ENCODE results near the gene POTEJ.
"Not testable (repeated sequence)": the region's sequence is repeated elsewhere in the genome, so short reads cannot be mapped to it uniquely, and the experiment has no call there.

The POTEJ gene

GRCh38 chr2:130609002-130609920 is 2.0 kb upstream of the POTEJ start:
- H3K27me3 ChIP-seq (ENCODE audit: control insufficient read depth, insufficient read depth, low read length); H3K4me1 ChIP-seq (ENCODE audit: control insufficient read depth, insufficient read depth, low read length); H3K9ac ChIP-seq (ENCODE audit: low read depth, low read length); H3K9me3 ChIP-seq (replicated peaks; ENCODE audit: low read length); H3K4me3 ChIP-seq (ENCODE audit: low read length); H3K4me2 ChIP-seq (ENCODE audit: low read length); H3K36me3 ChIP-seq (ENCODE audit: insufficient read depth, low read length): not testable (repeated sequence)

- not testable (repeated sequence) for H3K27me3 ChIP-seq (ENCODE audit: control insufficient read depth, insufficient read depth, low read length); H3K9ac ChIP-seq (ENCODE audit: low read depth, low read length); H3K4me3 ChIP-seq (ENCODE audit: low read length); H3K9me3 ChIP-seq (replicated peaks; ENCODE audit: low read length); H3K4me1 ChIP-seq (ENCODE audit: control insufficient read depth, insufficient read depth, low read length); H3K4me2 ChIP-seq (ENCODE audit: low read length); H3K36me3 ChIP-seq (ENCODE audit: insufficient read depth, low read length)
Observed at GRCh38 chr2:130610486-130610885, 754 bp upstream of the POTEJ start.

GRCh38 chr2:130628784-130629475 is 17.7 kb downstream of the POTEJ start:
- not testable (repeated sequence) for H3K36me3 ChIP-seq (ENCODE audit: insufficient read depth, low read length); H3K9me3 ChIP-seq (replicated peaks; ENCODE audit: low read length); H3K4me1 ChIP-seq (ENCODE audit: control insufficient read depth, insufficient read depth, low read length); H3K4me3 ChIP-seq (ENCODE audit: low read length); H3K27me3 ChIP-seq (ENCODE audit: control insufficient read depth, insufficient read depth, low read length); H3K9ac ChIP-seq (ENCODE audit: low read depth, low read length); H3K4me2 ChIP-seq (ENCODE audit: low read length)

GRCh38 chr2:130638973-130639372 is 27.7 kb downstream of the POTEJ start:
- H3K27me3 ChIP-seq (ENCODE audit: control insufficient read depth, insufficient read depth, low read length); H3K9me3 ChIP-seq (replicated peaks; ENCODE audit: low read length); H3K4me3 ChIP-seq (ENCODE audit: low read length); H3K9ac ChIP-seq (ENCODE audit: low read depth, low read length); H3K36me3 ChIP-seq (ENCODE audit: insufficient read depth, low read length); H3K4me2 ChIP-seq (ENCODE audit: low read length); H3K4me1 ChIP-seq (ENCODE audit: control insufficient read depth, insufficient read depth, low read length): not testable (repeated sequence)

GRCh38 chr2:130641688-130642087 is 30.4 kb downstream of the POTEJ start:
- not testable (repeated sequence) for H3K9me3 ChIP-seq (replicated peaks; ENCODE audit: low read length); H3K4me2 ChIP-seq (ENCODE audit: low read length); H3K4me1 ChIP-seq (ENCODE audit: control insufficient read depth, insufficient read depth, low read length); H3K4me3 ChIP-seq (ENCODE audit: low read length); H3K36me3 ChIP-seq (ENCODE audit: insufficient read depth, low read length); H3K27me3 ChIP-seq (ENCODE audit: control insufficient read depth, insufficient read depth, low read length); H3K9ac ChIP-seq (ENCODE audit: low read depth, low read length)

GRCh38 chr2:130649285-130649684 is 38.0 kb downstream of the POTEJ start:
- not testable (repeated sequence) for H3K9ac ChIP-seq (ENCODE audit: low read depth, low read length); H3K27me3 ChIP-seq (ENCODE audit: control insufficient read depth, insufficient read depth, low read length); H3K9me3 ChIP-seq (replicated peaks; ENCODE audit: low read length); H3K4me3 ChIP-seq (ENCODE audit: low read length); H3K4me1 ChIP-seq (ENCODE audit: control insufficient read depth, insufficient read depth, low read length); H3K4me2 ChIP-seq (ENCODE audit: low read length); H3K36me3 ChIP-seq (ENCODE audit: insufficient read depth, low read length)

- H3K27me3 ChIP-seq (ENCODE audit: control insufficient read depth, insufficient read depth, low read length); H3K9me3 ChIP-seq (replicated peaks; ENCODE audit: low read length); H3K4me1 ChIP-seq (ENCODE audit: control insufficient read depth, insufficient read depth, low read length); H3K9ac ChIP-seq (ENCODE audit: low read depth, low read length); H3K4me2 ChIP-seq (ENCODE audit: low read length); H3K36me3 ChIP-seq (ENCODE audit: insufficient read depth, low read length); H3K4me3 ChIP-seq (ENCODE audit: low read length): not testable (repeated sequence)
Observed at GRCh38 chr2:130664506-130664905, 53.3 kb downstream of the POTEJ start.

GRCh38 chr2:130665596-130665995 is 54.4 kb downstream of the POTEJ start:
- H3K27me3 ChIP-seq (ENCODE audit: control insufficient read depth, insufficient read depth, low read length); H3K36me3 ChIP-seq (ENCODE audit: insufficient read depth, low read length); H3K9ac ChIP-seq (ENCODE audit: low read depth, low read length); H3K4me2 ChIP-seq (ENCODE audit: low read length); H3K9me3 ChIP-seq (replicated peaks; ENCODE audit: low read length); H3K4me3 ChIP-seq (ENCODE audit: low read length); H3K4me1 ChIP-seq (ENCODE audit: control insufficient read depth, insufficient read depth, low read length): not testable (repeated sequence)

- not testable (repeated sequence) for H3K36me3 ChIP-seq (ENCODE audit: insufficient read depth, low read length); H3K9me3 ChIP-seq (replicated peaks; ENCODE audit: low read length); H3K4me2 ChIP-seq (ENCODE audit: low read length); H3K27me3 ChIP-seq (ENCODE audit: control insufficient read depth, insufficient read depth, low read length); H3K4me3 ChIP-seq (ENCODE audit: low read length); H3K4me1 ChIP-seq (ENCODE audit: control insufficient read depth, insufficient read depth, low read length); H3K9ac ChIP-seq (ENCODE audit: low read depth, low read length)
Observed at GRCh38 chr2:130667516-130667915, 56.3 kb downstream of the POTEJ start.

- H3K4me2 ChIP-seq (ENCODE audit: low read length); H3K36me3 ChIP-seq (ENCODE audit: insufficient read depth, low read length); H3K4me3 ChIP-seq (ENCODE audit: low read length); H3K9ac ChIP-seq (ENCODE audit: low read depth, low read length); H3K9me3 ChIP-seq (replicated peaks; ENCODE audit: low read length); H3K4me1 ChIP-seq (ENCODE audit: control insufficient read depth, insufficient read depth, low read length); H3K27me3 ChIP-seq (ENCODE audit: control insufficient read depth, insufficient read depth, low read length): not testable (repeated sequence)
Observed at GRCh38 chr2:130670026-130670745, 58.9 kb downstream of the POTEJ start.

GRCh38 chr2:130692041-130692770 is 81.0 kb downstream of the POTEJ start:
- H3K4me1 ChIP-seq (ENCODE audit: control insufficient read depth, insufficient read depth, low read length); H3K4me3 ChIP-seq (ENCODE audit: low read length); H3K9me3 ChIP-seq (replicated peaks; ENCODE audit: low read length); H3K9ac ChIP-seq (ENCODE audit: low read depth, low read length); H3K36me3 ChIP-seq (ENCODE audit: insufficient read depth, low read length); H3K27me3 ChIP-seq (ENCODE audit: control insufficient read depth, insufficient read depth, low read length); H3K4me2 ChIP-seq (ENCODE audit: low read length): not testable (repeated sequence)

All from skeletal muscle satellite cell (primary cell).